CD8-positive, alpha-beta memory T cell (primary cell): ENCODE data around the gene SOHLH1. TPM values are rescaled to one million over a fixed set of nuclear protein-coding genes. Genes with fewer than 3 reads are reported as not detected.

Source experiments
- CTCF ChIA-PET: fragments of 350-600 bp; sonication (Branson Sonifier 250); formaldehyde crosslinking; loops from one replicate; lab custom pipeline; 2021; ENCODE audit warnings: antibody characterized with exemption; lab: Charles Lee
- POLR2A ChIA-PET: fragments of 350-600 bp; sonication (Branson Sonifier 250); formaldehyde crosslinking; loops from one replicate; lab custom pipeline; 2021; ENCODE audit warnings: antibody characterized with exemption; lab: Charles Lee
- DNase-seq, 5 donors: peaks; one replicate each; pipeline versions ENCODE4 v3.0.0 to v3.0.0-alpha.2; 2020 to 2022; ENCODE audit warnings: mixed read lengths in 1 of 5
- H3K27ac ChIP-seq: one replicate; pipeline ENCODE4 v1.7.0; 2013; ENCODE audit warnings: low read depth, mild to moderate bottlenecking, low read length, moderate library complexity
- H3K27me3 ChIP-seq: 2 replicates; pipeline ENCODE4 v1.7.0; 2013; ENCODE audit warnings: low read length, mild to moderate bottlenecking; ENCODE audit not compliant: insufficient read depth, poor library complexity, severe bottlenecking
- H3K36me3 ChIP-seq: 2 replicates; pipeline ENCODE4 v1.7.0; 2013; ENCODE audit warnings: mild to moderate bottlenecking, low read length, moderate library complexity; ENCODE audit not compliant: insufficient read depth
- H3K4me1 ChIP-seq: 2 replicates; pipeline ENCODE4 v1.7.0; 2013; ENCODE audit warnings: mild to moderate bottlenecking, low read length, moderate library complexity; ENCODE audit not compliant: insufficient read depth
- H3K4me3 ChIP-seq: 2 replicates; pipeline ENCODE4 v1.7.0; 2013; ENCODE audit warnings: mild to moderate bottlenecking, low read length
- H3K9me3 ChIP-seq: 2 replicates; pipeline ENCODE4 v1.7.0; 2013; ENCODE audit warnings: mild to moderate bottlenecking, low read length
- H3K27ac Mint-ChIP-seq, 8 donors: one replicate each; pipeline ENCODE4 v1.8.0; 2020 to 2021; ENCODE audit warnings: mixed read lengths in 8 of 8, mild to moderate bottlenecking in 6 of 8, inconsistent platforms in 3 of 8, moderate library complexity in 3 of 8
- H3K27me3 Mint-ChIP-seq, 2 donors: one replicate each; pipeline ENCODE4 v1.8.0; 2020 to 2021; ENCODE audit warnings: mixed read lengths in 2 of 2, mild to moderate bottlenecking in 1 of 2, moderate library complexity in 1 of 2
- H3K36me3 Mint-ChIP-seq, 3 donors: one replicate each; pipeline ENCODE4 v1.8.0; 2020 to 2021; ENCODE audit warnings: mixed read lengths in 3 of 3, inconsistent platforms in 1 of 3, mild to moderate bottlenecking in 1 of 3
- H3K4me1 Mint-ChIP-seq, 3 donors: one replicate each; pipeline ENCODE4 v1.8.0; 2020 to 2021; ENCODE audit warnings: mixed read lengths in 3 of 3, inconsistent platforms in 1 of 3, mild to moderate bottlenecking in 1 of 3
- H3K4me3 Mint-ChIP-seq, 7 donors: one replicate each; pipeline ENCODE4 v1.8.0; 2020 to 2021; ENCODE audit warnings: mixed read lengths in 7 of 7, mild to moderate bottlenecking in 6 of 7, moderate library complexity in 4 of 7, inconsistent platforms in 2 of 7
- H3K9me3 Mint-ChIP-seq, 5 donors: one replicate each; pipeline ENCODE4 v1.8.0; 2020 to 2022; ENCODE audit warnings: mixed read lengths in 5 of 5, mild to moderate bottlenecking in 3 of 5, moderate library complexity in 2 of 5, inconsistent platforms in 1 of 5
- polyA plus RNA-seq: library from polyadenylated mRNA; unstranded; fragments of 300-500 nt; fragmentation: Illumina TruSeq; gene quantifications from one replicate; pipeline ENCODE4 v1.2.3, GENCODE V29; 2021
- total RNA-seq, 2 experiments: library from RNA; stranded (reverse); gene quantifications; one replicate each; pipeline ENCODE4 v1.2.3, GENCODE V29; 2021

The SOHLH1 gene
- total and polyA plus RNA-seq, 3 experiments from 2014 or later, result not detected

GRCh38 chr9:135647884-135648283 lies 51.4 kb downstream of the SOHLH1 start:
- no peaks in the 10 kb centered on the region for H3K4me1 ChIP-seq
- peaks cover 5% of the 10 kb centered on the region for H3K9me3 ChIP-seq
- Mint-ChIP-seq H3K27me3 (peaks cover 5 to 8% of the 10 kb centered on the region in 2 donors), H3K9me3 (peaks cover 39 to 61% (median 52%) of the 10 kb centered on the region in 5 donors), H3K4me1 (no peaks in the 10 kb centered on the region), H3K4me3 (no peak overlapping the region), H3K27ac (no peak overlapping the region), H3K36me3 (peaks cover 0 to 13% (median 5%) of the 10 kb centered on the region in 3 donors)
- no peaks in the 10 kb centered on the region for H3K36me3 ChIP-seq
- no peak overlapping the region for H3K27ac ChIP-seq
- CTCF ChIA-PET, result no interaction called here
- no peak overlapping the region for H3K4me3 ChIP-seq
- H3K27me3 ChIP-seq, result no peaks in the 10 kb centered on the region
- no peak for DNase-seq
- POLR2A ChIA-PET, result no interaction called here

- Mint-ChIP-seq H3K9me3 (peaks cover 34 to 64% (median 52%) of the 10 kb centered on the region in 5 donors), H3K4me1 (no peaks in the 10 kb centered on the region), H3K27me3 (peaks cover 12 to 19% of the 10 kb centered on the region in 2 donors), H3K36me3 (peaks cover 0 to 13% (median 5%) of the 10 kb centered on the region in 3 donors), H3K27ac (no peak overlapping the region), H3K4me3 (no peak overlapping the region)
- ChIA-PET POLR2A (no interaction called here), CTCF (no interaction called here)
- Histone ChIP-seq H3K9me3 (peaks cover 5% of the 10 kb centered on the region), H3K27ac (no peak overlapping the region), H3K4me3 (no peak overlapping the region), H3K4me1 (no peaks in the 10 kb centered on the region), H3K36me3 (no peaks in the 10 kb centered on the region), H3K27me3 (no peaks in the 10 kb centered on the region)
- no peak for DNase-seq
Observed at GRCh38 chr9:135644631-135645218, 54.6 kb downstream of the SOHLH1 start.

Other genes with a start within 250 kb of the SOHLH1 start
- under 1 TPM; 0.59 to 0.84 TPM for gene PPP1R26, start 219.7 kb downstream of the SOHLH1 start, total RNA-seq
- gene PPP1R26, start 219.7 kb downstream of the SOHLH1 start, polyA plus RNA-seq, result 0.47 TPM
- 10 to 100 TPM; 66.7 to 71.0 TPM for gene MRPS2, start 198.8 kb downstream of the SOHLH1 start, total RNA-seq
- 50.9 TPM for gene MRPS2, start 198.8 kb downstream of the SOHLH1 start, polyA plus RNA-seq
- not detected for gene LCN1, start 178.0 kb downstream of the SOHLH1 start, total RNA-seq
- not detected for gene LCN1, start 178.0 kb downstream of the SOHLH1 start, polyA plus RNA-seq
- not detected for gene OBP2A, start 153.4 kb downstream of the SOHLH1 start, total RNA-seq
- gene OBP2A, start 153.4 kb downstream of the SOHLH1 start, polyA plus RNA-seq, result not detected
- not detected for gene PAEP, start 137.7 kb downstream of the SOHLH1 start, total RNA-seq
- not detected for gene PAEP, start 137.7 kb downstream of the SOHLH1 start, polyA plus RNA-seq
- gene GLT6D1, start 59.9 kb downstream of the SOHLH1 start, total RNA-seq, result not detected
- not detected for gene GLT6D1, start 59.9 kb downstream of the SOHLH1 start, polyA plus RNA-seq
- not detected for gene LCN9, start 36.2 kb downstream of the SOHLH1 start, total RNA-seq
- not detected for gene LCN9, start 36.2 kb downstream of the SOHLH1 start, polyA plus RNA-seq
- not detected for gene KCNT1, start 2.7 kb upstream of the SOHLH1 start, total RNA-seq
- 0.16 TPM for gene KCNT1, start 2.7 kb upstream of the SOHLH1 start, polyA plus RNA-seq
- gene CAMSAP1, start 208.1 kb upstream of the SOHLH1 start, total RNA-seq, result 10 to 100 TPM; 30.4 to 33.7 TPM
- gene CAMSAP1, start 208.1 kb upstream of the SOHLH1 start, polyA plus RNA-seq, result 2.2 TPM